Suprapubic skin (tissue), 4 donors: ENCODE data around the gene MBD1. TPM values are rescaled to one million over a fixed set of nuclear protein-coding genes. Genes with fewer than 3 reads are reported as not detected.
A peak's percentile ranks its signal among the peaks of the same experiment; 100 is the strongest.

Experiments used
- DNase-seq, 2 donors: peaks; one replicate each; pipeline ENCODE4 v3.0.0-alpha.2; 2019; ENCODE audit warnings: low spot score in 2 of 2
- H3K27ac ChIP-seq: fragments of 200-600 bp; sonication (generic); one replicate; pipeline ENCODE4 v1.5.1; 2019
- H3K27me3 ChIP-seq: fragments of 200-600 bp; sonication (generic); one replicate; pipeline ENCODE4 v1.5.1; 2019
- H3K36me3 ChIP-seq: fragments of 200-600 bp; sonication (generic); one replicate; pipeline ENCODE4 v1.5.1; 2019
- H3K4me1 ChIP-seq: fragments of 200-600 bp; sonication (generic); one replicate; pipeline ENCODE4 v1.5.1; 2019
- H3K4me3 ChIP-seq: fragments of 200-600 bp; sonication (generic); one replicate; pipeline ENCODE4 v1.5.1; 2019; ENCODE audit warnings: mild to moderate bottlenecking
- H3K9me3 ChIP-seq: fragments of 200-600 bp; sonication (generic); one replicate; pipeline ENCODE4 v1.5.1; 2019
- CTCF ChIP-seq, 2 donors: fragments of 200-600 bp in 1 of 2; fragments of 450-650 bp in 1 of 2; sonication (generic) in 1 of 2; IDR thresholded peaks; one replicate each; pipeline ENCODE4 v1.5.1; 2016 to 2019; ENCODE audit warnings: antibody characterized with exemption in 2 of 2, mild to moderate bottlenecking in 1 of 2, moderate library complexity in 1 of 2
- EP300 ChIP-seq: sonication (generic); formaldehyde crosslinking; IDR thresholded peaks from one replicate; pipeline ENCODE4 v1.6.1; 2017; ENCODE audit warnings: antibody characterized with exemption
- POLR2A ChIP-seq, 2 donors: fragments of 450-650 bp; IDR thresholded peaks; one replicate each; pipeline ENCODE4 v1.6.1; 2017; ENCODE audit warnings: antibody characterized with exemption in 2 of 2, mild to moderate bottlenecking in 2 of 2, moderate library complexity in 2 of 2
- POLR2AphosphoS5 ChIP-seq, 3 donors: sonication (generic); formaldehyde crosslinking; IDR thresholded peaks; one replicate each; pipeline ENCODE4 v1.6.1; 2017; ENCODE audit warnings: antibody characterized with exemption in 3 of 3
- WGBS: methylation state at CpG from one replicate; pipeline ENCODE4 v1.1.5; 2018; 5-methylcytosine and 5-hydroxymethylcytosine counted together
- total RNA-seq, 4 donors: library from RNA; depleted of rRNA; stranded (reverse); fragments of >200 nt; gene quantifications; one replicate each; pipeline ENCODE4 v1.1.0, GENCODE V29; 2016

Gene MBD1
- total RNA-seq, 4 donors from 2014 or later = 107 to 145 (median 110) TPM

GRCh38 chr18:50283469-50284209, 2.3 kb upstream of the MBD1 start:
- WGBS = 91% methylated on average over 28 of the region's 29 CpGs
- Histone ChIP-seq H3K9me3 (no peaks in the 10 kb centered on the region), H3K4me3 (no peak overlapping the region), H3K4me1 (peaks cover 45% of the 10 kb centered on the region), H3K36me3 (peaks cover 37% of the 10 kb centered on the region), H3K27me3 (no peaks in the 10 kb centered on the region), H3K27ac (peak overlapping the region; percentile 10)
- TF ChIP-seq CTCF (IDR thresholded peaks at IDR 0.05) (no peak), POLR2AphosphoS5 (IDR thresholded peaks at IDR 0.05) (no peak), POLR2A (IDR thresholded peaks at IDR 0.05) (no peak), EP300 (no peak)
- DNase-seq = no peak

GRCh38 chr18:50282521-50283335, 1.4 kb upstream of the MBD1 start:
- WGBS = 92% methylated on average over 36 of the region's 42 CpGs
- TF ChIP-seq POLR2AphosphoS5 (IDR thresholded peaks at IDR 0.05) (no peak), POLR2A (IDR thresholded peaks at IDR 0.05) (no peak), CTCF (IDR thresholded peaks at IDR 0.05) (no peak), EP300 (no peak)
- peak in 1 of 2 donors; percentile 73 for DNase-seq

GRCh38 chr18:50281972-50282520, 723 bp upstream of the MBD1 start:
- H3K36me3 ChIP-seq = peaks cover 38% of the 10 kb centered on the region
- no peaks in the 10 kb centered on the region for H3K9me3 ChIP-seq
- DNase-seq = no peak
- no peak for TF ChIP-seq POLR2A (IDR thresholded peaks at IDR 0.05)
- no peaks in the 10 kb centered on the region for H3K27me3 ChIP-seq
- peak overlapping the region; percentile 89 for H3K27ac ChIP-seq
- 61% methylated on average over 20 of the region's 35 CpGs for WGBS
- H3K4me1 ChIP-seq = peaks cover 41% of the 10 kb centered on the region
- H3K4me3 ChIP-seq = peak overlapping the region; percentile 74

More at GRCh38 chr18:50282521-50283335, 1.4 kb upstream of the MBD1 start:
- Histone ChIP-seq H3K9me3 (no peaks in the 10 kb centered on the region), H3K4me1 (peaks cover 42% of the 10 kb centered on the region), H3K27ac (no peak overlapping the region), H3K36me3 (peaks cover 37% of the 10 kb centered on the region), H3K27me3 (no peaks in the 10 kb centered on the region), H3K4me3 (no peak overlapping the region)

- H3K4me3 ChIP-seq = peak overlapping the region; percentile 74
- H3K27ac ChIP-seq = peak overlapping the region; percentile 89
- no peaks in the 10 kb centered on the region for H3K9me3 ChIP-seq
- H3K36me3 ChIP-seq = peaks cover 49% of the 10 kb centered on the region
- no peaks in the 10 kb centered on the region for H3K27me3 ChIP-seq
- peaks cover 30% of the 10 kb centered on the region for H3K4me1 ChIP-seq
- no peak for TF ChIP-seq CTCF (IDR thresholded peaks at IDR 0.05)
- 2% methylated on average over 16 of the region's 16 CpGs for WGBS
- no peak for DNase-seq
Observed at GRCh38 chr18:50280707-50281294, 522 bp downstream of the MBD1 start.

GRCh38 chr18:50279752-50280151, 1.6 kb downstream of the MBD1 start:
- H3K9me3 ChIP-seq = no peaks in the 10 kb centered on the region
- H3K4me1 ChIP-seq = peaks cover 26% of the 10 kb centered on the region
- TF ChIP-seq CTCF (IDR thresholded peaks at IDR 0.05) (no peak), POLR2A (IDR thresholded peaks at IDR 0.05) (no peak), POLR2AphosphoS5 (IDR thresholded peaks at IDR 0.05) (no peak), EP300 (no peak)
- H3K36me3 ChIP-seq = peaks cover 49% of the 10 kb centered on the region
- H3K27me3 ChIP-seq = no peaks in the 10 kb centered on the region
- no peak overlapping the region for H3K4me3 ChIP-seq
- no peak overlapping the region for H3K27ac ChIP-seq
- DNase-seq = no peak
- 96% methylated on average over 7 of the region's 7 CpGs for WGBS
